ENCODE measurements around the gene CWF19L2.
"Not testable (repeated sequence)": the region's sequence is repeated elsewhere in the genome, so short reads cannot be mapped to it uniquely, and the experiment has no call there.

Gene CWF19L2

GRCh38 chr11:107457558-107458271 lies at the start of gene CWF19L2:
Gene CWF19L2 (minus strand): TSS chr11:107457825. CDS start chr11:107457816, 9 bp downstream.
- DNase-seq (ENCODE audit: low read depth): peak; percentile 81

GRCh38 chr11:107505647-107506225 lies 48.1 kb upstream of the CWF19L2 start:
- DNase-seq (ENCODE audit: low read depth): no peak

- DNase-seq (ENCODE audit: low read depth): no peak
Measured at GRCh38 chr11:107504981-107505380, 47.4 kb upstream of the CWF19L2 start.

- DNase-seq (ENCODE audit: low read depth): no peak
Measured at GRCh38 chr11:107501713-107502112, 44.1 kb upstream of the CWF19L2 start.

- DNase-seq (ENCODE audit: low read depth): not testable (repeated sequence)
Measured at GRCh38 chr11:107497371-107497770, 39.7 kb upstream of the CWF19L2 start.

- no peak for DNase-seq (ENCODE audit: low read depth)
Measured at GRCh38 chr11:107496011-107496410, 38.4 kb upstream of the CWF19L2 start.

- no peak for DNase-seq (ENCODE audit: low read depth)
Measured at GRCh38 chr11:107494055-107494454, 36.4 kb upstream of the CWF19L2 start.

GRCh38 chr11:107493117-107493516 lies 35.5 kb upstream of the CWF19L2 start:
- DNase-seq (ENCODE audit: low read depth): no peak

- DNase-seq (ENCODE audit: low read depth): no peak
Measured at GRCh38 chr11:107490836-107491235, 33.2 kb upstream of the CWF19L2 start.

- no peak for DNase-seq (ENCODE audit: low read depth)
Measured at GRCh38 chr11:107482234-107482633, 24.6 kb upstream of the CWF19L2 start.

GRCh38 chr11:107478922-107479321 lies 21.3 kb upstream of the CWF19L2 start:
- no peak for DNase-seq (ENCODE audit: low read depth)

GRCh38 chr11:107477820-107478219 lies 20.2 kb upstream of the CWF19L2 start:
- no peak for DNase-seq (ENCODE audit: low read depth)

GRCh38 chr11:107473792-107474191 lies 16.2 kb upstream of the CWF19L2 start:
- DNase-seq (ENCODE audit: low read depth): no peak

GRCh38 chr11:107472966-107473365 lies 15.3 kb upstream of the CWF19L2 start:
- DNase-seq (ENCODE audit: low read depth): no peak

GRCh38 chr11:107468596-107468995 lies 11.0 kb upstream of the CWF19L2 start:
- no peak for DNase-seq (ENCODE audit: low read depth)

GRCh38 chr11:107467696-107468095 lies 10.1 kb upstream of the CWF19L2 start:
- no peak for DNase-seq (ENCODE audit: low read depth)

GRCh38 chr11:107466275-107466866 lies 8.7 kb upstream of the CWF19L2 start:
- DNase-seq (ENCODE audit: low read depth): not testable (repeated sequence)

- DNase-seq (ENCODE audit: low read depth): no peak
Measured at GRCh38 chr11:107457205-107457557, 444 bp downstream of the CWF19L2 start.

- no peak for DNase-seq (ENCODE audit: low read depth)
Measured at GRCh38 chr11:107453594-107454286, 3.9 kb downstream of the CWF19L2 start.

GRCh38 chr11:107446822-107447431 lies 10.7 kb downstream of the CWF19L2 start:
- DNase-seq (ENCODE audit: low read depth): no peak

- no peak for DNase-seq (ENCODE audit: low read depth)
Measured at GRCh38 chr11:107442715-107443215, 14.9 kb downstream of the CWF19L2 start.

GRCh38 chr11:107439586-107440167 lies 17.9 kb downstream of the CWF19L2 start:
- no peak for DNase-seq (ENCODE audit: low read depth)

Data from activated T-cell treated with anti-CD3 and anti-CD28 coated beads for 1 hour (primary cell).